ENCODE results near the gene SNRK.

Gene SNRK

DNA sequence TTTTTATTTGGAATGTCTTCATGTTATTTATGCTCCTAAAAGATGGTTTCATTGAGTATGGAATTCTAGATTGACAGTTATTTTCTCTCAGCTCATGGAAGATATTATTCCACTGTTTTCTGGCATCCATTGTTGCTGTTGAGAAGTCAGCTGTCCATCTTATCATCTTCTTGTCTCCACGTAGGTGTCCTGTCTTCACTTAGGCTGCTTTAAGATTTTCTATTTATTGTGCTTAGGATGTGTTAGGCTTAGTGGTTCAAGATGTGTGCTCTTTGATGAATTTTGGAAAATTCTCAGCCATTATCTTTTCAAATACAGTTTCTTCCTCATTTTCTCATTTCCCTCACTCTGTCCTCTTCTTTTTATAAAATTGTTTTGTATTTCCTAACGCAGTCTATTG is 52.0 kb downstream of the SNRK start (continued):
- TF ChIP-seq ZNF239 (tag by site-specific recombination; IDR thresholded peaks at IDR 0.05): no peak
- TF ChIP-seq ZNF146 (tag by site-specific recombination; IDR thresholded peaks at IDR 0.05): no peak
- no peak for TF ChIP-seq YY2 (tag by site-specific recombination; IDR thresholded peaks at IDR 0.05)
- peak; percentile 72; the same call in 1 of the 2 replicates for TF ChIP-seq ZNF280D (tag by site-specific recombination; IDR thresholded peaks at IDR 0.05)
- TF ChIP-seq KLF17 (tag by site-specific recombination; IDR thresholded peaks at IDR 0.05): no peak
- no peak for TF ChIP-seq ZNF571 (tag by site-specific recombination; IDR thresholded peaks at IDR 0.05)
- no peak for TF ChIP-seq ZNF292 (tag by site-specific recombination; IDR thresholded peaks at IDR 0.05; ENCODE audit: borderline replicate concordance, low read depth)
- no peak for TF ChIP-seq ZNF112 (tag by site-specific recombination; IDR thresholded peaks at IDR 0.05)
- TF ChIP-seq ZNF768 (tag by site-specific recombination; IDR thresholded peaks at IDR 0.05): no peak
- TF ChIP-seq, protein P1, sequence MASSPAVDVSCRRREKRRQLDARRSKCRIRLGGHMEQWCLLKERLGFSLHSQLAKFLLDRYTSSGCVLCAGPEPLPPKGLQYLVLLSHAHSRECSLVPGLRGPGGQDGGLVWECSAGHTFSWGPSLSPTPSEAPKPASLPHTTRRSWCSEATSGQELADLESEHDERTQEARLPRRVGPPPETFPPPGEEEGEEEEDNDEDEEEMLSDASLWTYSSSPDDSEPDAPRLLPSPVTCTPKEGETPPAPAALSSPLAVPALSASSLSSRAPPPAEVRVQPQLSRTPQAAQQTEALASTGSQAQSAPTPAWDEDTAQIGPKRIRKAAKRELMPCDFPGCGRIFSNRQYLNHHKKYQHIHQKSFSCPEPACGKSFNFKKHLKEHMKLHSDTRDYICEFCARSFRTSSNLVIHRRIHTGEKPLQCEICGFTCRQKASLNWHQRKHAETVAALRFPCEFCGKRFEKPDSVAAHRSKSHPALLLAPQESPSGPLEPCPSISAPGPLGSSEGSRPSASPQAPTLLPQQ (tag by site-specific recombination; IDR thresholded peaks at IDR 0.05): no peak
- no peak for TF ChIP-seq ZNF175 (tag by site-specific recombination; IDR thresholded peaks at IDR 0.05)
- no peak for TF ChIP-seq ZNF488 (tag by site-specific recombination; IDR thresholded peaks at IDR 0.05)

DNA sequence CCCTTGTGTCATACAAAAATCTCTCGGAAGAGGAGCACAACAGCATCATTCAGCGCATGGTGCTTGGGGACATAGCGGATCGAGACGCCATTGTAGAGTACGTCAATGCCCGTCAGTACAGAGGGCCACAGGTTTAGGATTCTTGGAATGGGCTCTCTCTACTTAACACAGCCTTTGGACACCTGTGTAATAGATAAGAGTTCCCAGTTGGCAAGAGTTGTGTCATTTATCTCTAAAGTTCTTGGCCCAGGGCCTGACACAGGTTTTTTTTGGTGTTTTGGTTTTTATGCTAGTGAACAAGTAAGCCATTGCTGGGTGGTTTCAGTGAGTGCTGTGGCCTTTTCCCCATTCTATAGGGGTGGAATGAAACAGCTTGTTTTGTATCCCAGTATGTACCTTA is 54.1 kb downstream of the SNRK start:
- H3K27ac ChIP-seq (ENCODE audit: extremely low read depth, low read depth, low read length): no peak overlapping the region
- ChIA-PET CTCF (no interaction called here), POLR2A (no interaction called here)
- TF ChIP-seq ZXDB (tag by site-specific recombination; IDR thresholded peaks at IDR 0.05): no peak
- TF ChIP-seq OSR2 (tag by site-specific recombination; IDR thresholded peaks at IDR 0.05): no peak
- TF ChIP-seq ZEB2 (tag by site-specific recombination; IDR thresholded peaks at IDR 0.05): no peak
- TF ChIP-seq SP7 (tag by site-specific recombination; IDR thresholded peaks at IDR 0.05): no peak
- no peak for TF ChIP-seq ZBTB7A (tag by site-specific recombination; IDR thresholded peaks at IDR 0.05; ENCODE audit: low read depth)
- TF ChIP-seq ZNF157 (tag by site-specific recombination; IDR thresholded peaks at IDR 0.05): no peak
- TF ChIP-seq ZNF221 (tag by site-specific recombination; IDR thresholded peaks at IDR 0.05; ENCODE audit: borderline replicate concordance): no peak
- no peak for TF ChIP-seq ZNF837 (tag by site-specific recombination; IDR thresholded peaks at IDR 0.05)
- TF ChIP-seq ZNF623 (tag by site-specific recombination; IDR thresholded peaks at IDR 0.05): no peak
- TF ChIP-seq ZNF37A (tag by site-specific recombination; IDR thresholded peaks at IDR 0.05): no peak
- TF ChIP-seq GLI2 (tag by site-specific recombination; IDR thresholded peaks at IDR 0.05; ENCODE audit: borderline replicate concordance, low read depth): no peak
- TF ChIP-seq SCRT1 (tag by site-specific recombination; IDR thresholded peaks at IDR 0.05; ENCODE audit: borderline replicate concordance): no peak
- H3K4me3 ChIP-seq (ENCODE audit: low read depth, low read length): no peak overlapping the region
- no peaks in the 10 kb centered on the region for H3K4me1 ChIP-seq (ENCODE audit: control insufficient read depth, insufficient read depth, low read length)
- no peaks in the 10 kb centered on the region for H3K9me3 ChIP-seq (ENCODE audit: control insufficient read depth, insufficient read depth, low read depth, low read length)
- H3K36me3 ChIP-seq (ENCODE audit: control insufficient read depth in 2 of 2, insufficient read depth in 1 of 2, low read length in 2 of 2): peaks cover 0 to 72% of the 10 kb centered on the region in 2 experiments; a peak in 1 of 3 replicates

Data from HEK293 (cell line).